Cardiac septum (tissue), 1 donor: Measurements from ENCODE around the gene TMED7. TPM values are rescaled to one million over a fixed set of nuclear protein-coding genes. Genes with fewer than 3 reads are reported as not detected.

Experiments used
- total RNA-seq: library from RNA; stranded (reverse); fragmentation: NEBNext Ultra II Directional; extraction: Animal tissue kit (Norgen Biotek cat#: 25700); gene quantifications from one replicate; pipeline ENCODE4 v1.2.1, GENCODE V29; 2021
- donor health status: DM: no; HTN: no; CAD: no.

The TMED7 gene
- total RNA-seq, 1 donor from 2014 or later = 79.1 TPM

Other genes starting within 250 kb of the TMED7 start
- 56.1 TPM for gene FEM1C, start 81.3 kb downstream of the TMED7 start, total RNA-seq
- 2.0 TPM for gene TICAM2, start 23.6 kb downstream of the TMED7 start, total RNA-seq
- gene CDO1, start 190.6 kb upstream of the TMED7 start, total RNA-seq = 3.6 TPM
- gene ATG12, start 215.5 kb upstream of the TMED7 start, total RNA-seq = 22.5 TPM
- gene AP3S1, start 215.9 kb upstream of the TMED7 start, total RNA-seq = 56.6 TPM